ENCODE results near the gene ACTN3.

The ACTN3 gene

GRCh38 chr11:66531841-66532240 lies 14.9 kb upstream of the ACTN3 start:
- Histone ChIP-seq H3F3A (ENCODE audit: low read depth) (no peaks in the 10 kb centered on the region), H3K9ac (ENCODE audit: low read depth, low read length, poor library complexity, severe bottlenecking) (no peak overlapping the region), H3K4me3 (ENCODE audit: low read length, poor library complexity, severe bottlenecking) (no peak overlapping the region), H3K9me3 (ENCODE audit: insufficient read depth, low read depth, low read length) (no peaks in the 10 kb centered on the region), H3K79me2 (ENCODE audit: insufficient read depth, low read length) (no peaks in the 10 kb centered on the region), H4K20me1 (ENCODE audit: insufficient read depth, low read length, poor library complexity, severe bottlenecking) (no peaks in the 10 kb centered on the region), H3K4me2 (ENCODE audit: low read depth, low read length, poor library complexity, severe bottlenecking) (no peak overlapping the region), H3K4me1 (ENCODE audit: insufficient read depth, low read length, poor library complexity, severe bottlenecking) (no peaks in the 10 kb centered on the region), H3K27me3 (ENCODE audit: insufficient read depth, low read length, poor library complexity, severe bottlenecking) (no peaks in the 10 kb centered on the region), H2AFZ (ENCODE audit: low read length) (no peak overlapping the region), H3K36me3 (ENCODE audit: insufficient read depth, low read length) (no peaks in the 10 kb centered on the region), H3K9me2 (replicated peaks; ENCODE audit: low read depth, low read length) (no peaks in the 10 kb centered on the region)
- TF ChIP-seq, protein P1, sequence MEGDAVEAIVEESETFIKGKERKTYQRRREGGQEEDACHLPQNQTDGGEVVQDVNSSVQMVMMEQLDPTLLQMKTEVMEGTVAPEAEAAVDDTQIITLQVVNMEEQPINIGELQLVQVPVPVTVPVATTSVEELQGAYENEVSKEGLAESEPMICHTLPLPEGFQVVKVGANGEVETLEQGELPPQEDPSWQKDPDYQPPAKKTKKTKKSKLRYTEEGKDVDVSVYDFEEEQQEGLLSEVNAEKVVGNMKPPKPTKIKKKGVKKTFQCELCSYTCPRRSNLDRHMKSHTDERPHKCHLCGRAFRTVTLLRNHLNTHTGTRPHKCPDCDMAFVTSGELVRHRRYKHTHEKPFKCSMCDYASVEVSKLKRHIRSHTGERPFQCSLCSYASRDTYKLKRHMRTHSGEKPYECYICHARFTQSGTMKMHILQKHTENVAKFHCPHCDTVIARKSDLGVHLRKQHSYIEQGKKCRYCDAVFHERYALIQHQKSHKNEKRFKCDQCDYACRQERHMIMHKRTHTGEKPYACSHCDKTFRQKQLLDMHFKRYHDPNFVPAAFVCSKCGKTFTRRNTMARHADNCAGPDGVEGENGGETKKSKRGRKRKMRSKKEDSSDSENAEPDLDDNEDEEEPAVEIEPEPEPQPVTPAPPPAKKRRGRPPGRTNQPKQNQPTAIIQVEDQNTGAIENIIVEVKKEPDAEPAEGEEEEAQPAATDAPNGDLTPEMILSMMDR (conservative IDR thresholded peaks at IDR 0.05; ENCODE audit: low read length), result no peak
- no peak for TF ChIP-seq EZH2phosphoT487 (IDR thresholded peaks at IDR 0.05; ENCODE audit: borderline replicate concordance)

- Histone ChIP-seq H3K9me2 (replicated peaks; ENCODE audit: low read depth, low read length) (no peaks in the 10 kb centered on the region), H3K79me2 (ENCODE audit: insufficient read depth, low read length) (no peaks in the 10 kb centered on the region), H3F3A (ENCODE audit: low read depth) (no peaks in the 10 kb centered on the region), H3K27me3 (ENCODE audit: insufficient read depth, low read length, poor library complexity, severe bottlenecking) (no peaks in the 10 kb centered on the region), H3K4me3 (ENCODE audit: low read length, poor library complexity, severe bottlenecking) (no peak overlapping the region), H3K36me3 (ENCODE audit: insufficient read depth, low read length) (no peaks in the 10 kb centered on the region), H4K20me1 (ENCODE audit: insufficient read depth, low read length, poor library complexity, severe bottlenecking) (no peaks in the 10 kb centered on the region), H3K9ac (ENCODE audit: low read depth, low read length, poor library complexity, severe bottlenecking) (no peak overlapping the region), H3K4me2 (ENCODE audit: low read depth, low read length, poor library complexity, severe bottlenecking) (no peak overlapping the region), H2AFZ (ENCODE audit: low read length) (no peak overlapping the region), H3K9me3 (ENCODE audit: insufficient read depth, low read depth, low read length) (no peaks in the 10 kb centered on the region), H3K4me1 (ENCODE audit: insufficient read depth, low read length, poor library complexity, severe bottlenecking) (no peaks in the 10 kb centered on the region)
- TF ChIP-seq, protein P1 (conservative IDR thresholded peaks at IDR 0.05; ENCODE audit: low read length), result no peak
- no peak for TF ChIP-seq EZH2phosphoT487 (IDR thresholded peaks at IDR 0.05; ENCODE audit: borderline replicate concordance)
These were observed 13.9 kb upstream of the ACTN3 start for GRCh38 chr11:66532784-66533183.

DNA sequence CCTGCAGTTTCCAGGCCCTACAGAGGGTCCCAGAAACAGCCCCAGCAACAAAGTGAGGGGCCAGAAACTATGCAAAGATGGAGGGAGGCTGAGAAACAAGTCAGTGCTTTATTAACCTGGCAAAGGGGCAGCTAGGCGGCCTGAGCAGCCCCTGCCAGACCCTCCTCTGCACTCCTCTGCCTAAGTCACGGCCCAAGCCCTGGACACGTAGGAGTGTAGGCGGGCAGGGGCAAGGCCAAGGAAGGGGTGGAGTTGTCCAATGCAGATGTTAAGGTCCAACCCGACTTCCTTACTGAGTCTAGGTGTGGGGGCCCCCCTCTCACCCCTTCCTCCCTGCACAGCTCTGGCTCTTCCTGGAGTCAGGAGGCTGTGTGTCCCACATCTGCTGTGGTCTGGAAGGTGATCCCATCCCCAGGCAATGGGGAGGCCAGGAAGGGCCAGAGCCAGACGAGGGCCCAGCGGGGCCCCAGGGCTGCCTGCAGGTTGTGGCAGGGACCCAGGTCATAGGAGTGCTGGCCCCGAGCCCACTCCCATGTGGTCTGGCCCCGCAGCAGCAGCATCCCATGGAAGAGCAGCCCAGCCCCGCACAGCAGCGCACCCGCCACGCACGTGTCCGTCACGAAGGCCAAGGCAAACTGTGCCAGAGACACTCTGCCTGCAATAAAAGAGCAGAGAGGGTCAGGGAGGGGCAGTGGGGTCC lies 7.4 kb upstream of the ACTN3 start:
- no peak overlapping the region for H3K4me3 ChIP-seq (ENCODE audit: low read length, poor library complexity, severe bottlenecking)
- H3K79me2 ChIP-seq (ENCODE audit: insufficient read depth, low read length), result peaks cover 22% of the 10 kb centered on the region
- no peaks in the 10 kb centered on the region; the same call in 1 of the 2 replicates for H3K36me3 ChIP-seq (ENCODE audit: insufficient read depth, low read length)
- H3F3A ChIP-seq (ENCODE audit: low read depth), result peaks cover 4% of the 10 kb centered on the region; the same call in 1 of the 2 replicates
- H3K4me1 ChIP-seq (ENCODE audit: insufficient read depth, low read length, poor library complexity, severe bottlenecking), result peaks cover 11% of the 10 kb centered on the region
- no peak overlapping the region for H3K4me2 ChIP-seq (ENCODE audit: low read depth, low read length, poor library complexity, severe bottlenecking)
- H3K9ac ChIP-seq (ENCODE audit: low read depth, low read length, poor library complexity, severe bottlenecking), result no peak overlapping the region
- no peak for TF ChIP-seq EZH2phosphoT487 (IDR thresholded peaks at IDR 0.05; ENCODE audit: borderline replicate concordance)
- TF ChIP-seq, protein P1 (conservative IDR thresholded peaks at IDR 0.05; ENCODE audit: low read length), result no peak
- no peaks in the 10 kb centered on the region for H3K27me3 ChIP-seq (ENCODE audit: insufficient read depth, low read length, poor library complexity, severe bottlenecking)
- no peaks in the 10 kb centered on the region for H3K9me3 ChIP-seq (ENCODE audit: insufficient read depth, low read depth, low read length)
- H2AFZ ChIP-seq (ENCODE audit: low read length), result no peak overlapping the region
- no peaks in the 10 kb centered on the region for H4K20me1 ChIP-seq (ENCODE audit: insufficient read depth, low read length, poor library complexity, severe bottlenecking)
- H3K9me2 ChIP-seq (replicated peaks; ENCODE audit: low read depth, low read length), result no peaks in the 10 kb centered on the region
